ENCODE data around the gene NOTUM.

NOTUM gene

GRCh38 chr17:81944858-81945257 lies 16.1 kb downstream of the NOTUM start:
- H3K9me3 ChIP-seq (replicated peaks in 1 of 2; ENCODE audit: control insufficient read depth in 2 of 2, insufficient read depth in 1 of 2, low read depth in 1 of 2, low read length in 2 of 2), result no peaks in the 10 kb centered on the region
- peak overlapping the region; percentile 14 for H2AFZ ChIP-seq (ENCODE audit: low read length)
- peaks cover 12% of the 10 kb centered on the region in 2 donors for H3K4me1 ChIP-seq (ENCODE audit: control insufficient read depth in 2 of 2, insufficient read depth in 1 of 2, low read depth in 1 of 2, low read length in 2 of 2)
- H3K14ac ChIP-seq (ENCODE audit: low read length), result no peak overlapping the region
- WGBS, 2 donors (ENCODE audit: extremely low coverage in 2 of 2, insufficient read length in 2 of 2, insufficient replicate concordance in 1 of 2), result no CpG with 5 or more reads among the region's 9 CpGs
- no peak overlapping the region for H2BK120ac ChIP-seq (ENCODE audit: low read depth, low read length)
- H3K4me2 ChIP-seq (ENCODE audit: insufficient read depth, low read length, poor library complexity, severe bottlenecking), result no peak overlapping the region
- no peak overlapping the region for H3K23ac ChIP-seq (ENCODE audit: low read depth, low read length, poor library complexity)
- H3K27ac ChIP-seq (replicated peaks; ENCODE audit: low read length), result peak overlapping the region; percentile 32
- no peak overlapping the region for H3K18ac ChIP-seq (ENCODE audit: low read length)
- H3K4me3 ChIP-seq (ENCODE audit: low read length in 2 of 2), result no peak overlapping the region
- no peak for DNase-seq (ENCODE audit: low spot score)
- H3K9ac ChIP-seq (ENCODE audit: low read depth, low read length, poor library complexity), result no peak overlapping the region
- peak overlapping the region; percentile 70 for H2AK5ac ChIP-seq (ENCODE audit: low read depth, low read length)
- H3K4ac ChIP-seq (ENCODE audit: low read length), result no peak overlapping the region
- no peak overlapping the region for H2BK5ac ChIP-seq (ENCODE audit: low read length)
- no peaks in the 10 kb centered on the region for H3K36me3 ChIP-seq (replicated peaks in 1 of 2; ENCODE audit: control insufficient read depth in 2 of 2, insufficient read depth in 2 of 2, low read length in 2 of 2)
- no peak overlapping the region for H4K8ac ChIP-seq (ENCODE audit: low read depth, low read length)
- H2BK12ac ChIP-seq (ENCODE audit: low read length), result no peak overlapping the region
- H3K27me3 ChIP-seq (ENCODE audit: control insufficient read depth in 3 of 3, insufficient read depth in 3 of 3, low read depth in 1 of 3, low read length in 3 of 3), result peaks cover 0 to 4% (median 3%) of the 10 kb centered on the region in 3 experiments
- H2BK15ac ChIP-seq (ENCODE audit: low read length), result no peak overlapping the region
- H3K79me1 ChIP-seq (ENCODE audit: low read depth, low read length), result peaks cover 5% of the 10 kb centered on the region
- H4K91ac ChIP-seq (ENCODE audit: low read depth, low read length, poor library complexity), result no peak overlapping the region

GRCh38 chr17:81942167-81942553 lies 18.8 kb downstream of the NOTUM start:
- H3K36me3 ChIP-seq (replicated peaks in 1 of 2; ENCODE audit: control insufficient read depth in 2 of 2, insufficient read depth in 2 of 2, low read length in 2 of 2), result no peaks in the 10 kb centered on the region
- no peak for DNase-seq (ENCODE audit: low spot score)

DNA sequence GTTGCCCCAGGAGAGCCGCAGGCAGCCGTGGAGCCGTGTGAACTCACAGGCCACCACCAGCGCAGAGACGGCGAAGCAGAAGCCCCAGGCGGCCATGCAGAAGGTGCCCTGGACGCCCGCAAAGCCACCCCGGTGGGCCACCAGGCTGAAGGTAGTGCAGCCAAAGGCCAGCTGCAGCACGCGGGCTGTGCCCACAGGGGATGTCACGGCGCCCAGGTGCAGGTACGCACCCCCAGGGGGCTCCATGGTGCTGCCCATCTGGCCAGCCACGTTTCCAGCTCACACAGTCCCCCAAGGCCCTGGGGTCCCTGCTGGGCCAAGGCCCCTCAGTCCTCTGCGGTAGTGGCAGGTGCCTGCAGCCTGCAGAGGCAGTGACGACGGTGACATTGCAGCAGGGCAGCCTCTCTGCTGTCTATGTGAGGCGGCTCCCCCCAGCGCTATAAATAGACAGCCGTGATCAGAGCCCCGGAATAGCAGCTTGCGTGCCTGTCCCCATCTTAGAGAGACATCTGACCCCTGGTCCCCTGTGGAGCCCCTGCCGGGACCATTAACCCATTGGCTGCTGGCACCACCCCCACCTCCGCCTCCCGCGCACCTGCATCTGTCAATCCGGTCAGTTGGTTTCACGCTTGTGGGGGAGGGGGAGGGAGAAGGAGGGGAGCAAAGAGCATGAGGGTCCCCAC lies 19.4 kb downstream of the NOTUM start:
- Histone ChIP-seq H3K9ac (ENCODE audit: low read depth, low read length, poor library complexity) (peak overlapping the region; percentile 77), H3K4me3 (ENCODE audit: low read length in 2 of 2) (no peak overlapping the region), H2BK15ac (ENCODE audit: low read length) (peak overlapping the region; percentile 100), H3K18ac (ENCODE audit: low read length) (peak overlapping the region; percentile 90), H2AFZ (ENCODE audit: low read length) (peak overlapping the region; percentile 69), H4K91ac (ENCODE audit: low read depth, low read length, poor library complexity) (no peak overlapping the region), H2BK120ac (ENCODE audit: low read depth, low read length) (peak overlapping the region; percentile 93), H3K4ac (ENCODE audit: low read length) (no peak overlapping the region), H3K4me2 (ENCODE audit: insufficient read depth, low read length, poor library complexity, severe bottlenecking) (peak overlapping the region; percentile 45), H4K8ac (ENCODE audit: low read depth, low read length) (peak overlapping the region; percentile 65), H3K14ac (ENCODE audit: low read length) (peak overlapping the region; percentile 97), H3K27ac (replicated peaks; ENCODE audit: low read length) (no peak overlapping the region), H3K27me3 (ENCODE audit: control insufficient read depth in 3 of 3, insufficient read depth in 3 of 3, low read depth in 1 of 3, low read length in 3 of 3) (peaks cover 0 to 4% (median 2%) of the 10 kb centered on the region in 3 experiments), H2BK12ac (ENCODE audit: low read length) (peak overlapping the region; percentile 82), H3K79me1 (ENCODE audit: low read depth, low read length) (peaks cover 5% of the 10 kb centered on the region), H3K9me3 (replicated peaks in 1 of 2; ENCODE audit: control insufficient read depth in 2 of 2, insufficient read depth in 1 of 2, low read depth in 1 of 2, low read length in 2 of 2) (no peaks in the 10 kb centered on the region), H3K23ac (ENCODE audit: low read depth, low read length, poor library complexity) (peak overlapping the region; percentile 85), H2AK5ac (ENCODE audit: low read depth, low read length) (peak overlapping the region; percentile 98), H3K36me3 (replicated peaks in 1 of 2; ENCODE audit: control insufficient read depth in 2 of 2, insufficient read depth in 2 of 2, low read length in 2 of 2) (no peaks in the 10 kb centered on the region), H2BK5ac (ENCODE audit: low read length) (peak overlapping the region; percentile 90), H3K4me1 (ENCODE audit: control insufficient read depth in 2 of 2, insufficient read depth in 1 of 2, low read depth in 1 of 2, low read length in 2 of 2) (peaks cover 12 to 15% of the 10 kb centered on the region in 2 donors)
- no peak for DNase-seq (ENCODE audit: low spot score)
- WGBS, 2 donors (ENCODE audit: extremely low coverage in 2 of 2, insufficient read length in 2 of 2, insufficient replicate concordance in 1 of 2), result no CpG with 5 or more reads among the region's 30 CpGs

More at GRCh38 chr17:81942167-81942553, 18.8 kb downstream of the NOTUM start:
- no peak overlapping the region for H3K4me3 ChIP-seq (ENCODE audit: low read length in 2 of 2)
- no peak overlapping the region for H3K23ac ChIP-seq (ENCODE audit: low read depth, low read length, poor library complexity)
- H2BK12ac ChIP-seq (ENCODE audit: low read length), result no peak overlapping the region
- no peak overlapping the region for H3K9ac ChIP-seq (ENCODE audit: low read depth, low read length, poor library complexity)
- no peak overlapping the region for H3K4ac ChIP-seq (ENCODE audit: low read length)
- H2AFZ ChIP-seq (ENCODE audit: low read length), result peak overlapping the region; percentile 69
- H3K18ac ChIP-seq (ENCODE audit: low read length), result peak overlapping the region; percentile 24
- WGBS, 2 donors (ENCODE audit: extremely low coverage in 2 of 2, insufficient read length in 2 of 2, insufficient replicate concordance in 1 of 2), result no CpG with 5 or more reads among the region's 12 CpGs
- H3K4me2 ChIP-seq (ENCODE audit: insufficient read depth, low read length, poor library complexity, severe bottlenecking), result peak overlapping the region; percentile 45
- no peaks in the 10 kb centered on the region for H3K9me3 ChIP-seq (replicated peaks in 1 of 2; ENCODE audit: control insufficient read depth in 2 of 2, insufficient read depth in 1 of 2, low read depth in 1 of 2, low read length in 2 of 2)
- peaks cover 12% of the 10 kb centered on the region in 2 donors for H3K4me1 ChIP-seq (ENCODE audit: control insufficient read depth in 2 of 2, insufficient read depth in 1 of 2, low read depth in 1 of 2, low read length in 2 of 2)
- no peak overlapping the region for H2BK15ac ChIP-seq (ENCODE audit: low read length)
- H2BK120ac ChIP-seq (ENCODE audit: low read depth, low read length), result no peak overlapping the region
- peaks cover 0 to 4% (median 2%) of the 10 kb centered on the region in 3 experiments for H3K27me3 ChIP-seq (ENCODE audit: control insufficient read depth in 3 of 3, insufficient read depth in 3 of 3, low read depth in 1 of 3, low read length in 3 of 3)
- H3K27ac ChIP-seq (replicated peaks; ENCODE audit: low read length), result no peak overlapping the region
- peak overlapping the region; percentile 94 for H2AK5ac ChIP-seq (ENCODE audit: low read depth, low read length)
- H3K14ac ChIP-seq (ENCODE audit: low read length), result peak overlapping the region; percentile 82
- no peak overlapping the region for H4K91ac ChIP-seq (ENCODE audit: low read depth, low read length, poor library complexity)
- peak overlapping the region; percentile 65 for H4K8ac ChIP-seq (ENCODE audit: low read depth, low read length)
- peaks cover 5% of the 10 kb centered on the region for H3K79me1 ChIP-seq (ENCODE audit: low read depth, low read length)
- H2BK5ac ChIP-seq (ENCODE audit: low read length), result peak overlapping the region; percentile 90
